Vagina (tissue), 2 donors: Measurements from ENCODE around the gene FAM13B.

Source experiments
- POLR2A ChIP-seq, 2 donors: fragments of 450-650 bp; IDR thresholded peaks; one replicate each; pipeline ENCODE4 v1.6.1; 2017; ENCODE audit warnings: antibody characterized with exemption in 2 of 2, mild to moderate bottlenecking in 2 of 2, moderate library complexity in 2 of 2
- TF ChIP-seq, protein P1 (sequence below), 3 experiments: fragments of 450-650 bp in 2 of 3; fragments of 200-600 bp in 1 of 3; sonication (generic) in 1 of 3; IDR thresholded peaks; one replicate each; pipeline ENCODE4 v1.5.1; 2017 to 2019; ENCODE audit warnings: antibody characterized with exemption in 3 of 3, mild to moderate bottlenecking in 2 of 3, moderate library complexity in 2 of 3

DNA sequence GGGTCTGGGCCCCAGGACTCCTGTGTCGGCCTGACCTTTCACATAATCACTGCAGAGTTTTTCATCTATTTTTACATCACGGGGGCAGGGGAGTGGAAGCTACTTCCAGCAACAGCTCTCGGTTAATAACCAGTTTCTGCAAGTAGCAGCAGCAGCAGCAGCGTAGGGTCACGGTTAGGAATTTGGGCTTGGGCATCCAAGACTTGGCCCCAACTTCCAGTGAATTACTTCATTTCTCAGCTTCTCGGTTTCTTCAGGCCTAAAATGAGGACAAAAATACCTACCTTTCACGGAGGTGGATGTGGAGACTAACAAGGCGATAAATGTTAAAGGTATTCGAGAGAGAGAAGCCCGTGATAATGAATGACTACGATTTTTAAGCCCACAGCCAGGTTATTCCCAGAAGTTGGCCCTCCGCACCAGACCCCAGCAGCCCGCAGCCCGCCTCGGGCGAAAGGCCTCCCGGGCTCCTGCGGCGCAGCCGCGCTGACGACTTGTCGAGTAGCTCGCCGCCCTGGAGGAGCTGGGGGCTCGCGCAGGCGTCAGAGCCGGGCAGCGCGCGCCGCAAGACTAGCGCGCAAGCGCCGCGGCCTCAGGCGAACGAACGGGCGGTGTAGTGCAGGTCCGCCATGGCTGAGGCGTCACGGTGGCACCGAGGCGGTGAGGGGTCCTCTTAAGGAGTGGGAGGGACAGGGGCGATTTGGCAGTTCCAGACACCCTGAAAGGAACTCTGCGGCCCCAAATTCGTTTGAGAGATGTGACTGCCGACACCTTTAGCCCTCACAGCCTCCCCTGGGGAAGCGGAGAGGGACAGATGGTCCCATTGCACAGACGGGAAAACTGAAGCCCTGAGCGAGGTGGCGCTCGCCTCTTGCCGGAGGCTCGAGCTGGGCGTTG is 143.8 kb downstream of the FAM13B start, which contains the start of gene PKD2L2:
- TF ChIP-seq, protein P1, sequence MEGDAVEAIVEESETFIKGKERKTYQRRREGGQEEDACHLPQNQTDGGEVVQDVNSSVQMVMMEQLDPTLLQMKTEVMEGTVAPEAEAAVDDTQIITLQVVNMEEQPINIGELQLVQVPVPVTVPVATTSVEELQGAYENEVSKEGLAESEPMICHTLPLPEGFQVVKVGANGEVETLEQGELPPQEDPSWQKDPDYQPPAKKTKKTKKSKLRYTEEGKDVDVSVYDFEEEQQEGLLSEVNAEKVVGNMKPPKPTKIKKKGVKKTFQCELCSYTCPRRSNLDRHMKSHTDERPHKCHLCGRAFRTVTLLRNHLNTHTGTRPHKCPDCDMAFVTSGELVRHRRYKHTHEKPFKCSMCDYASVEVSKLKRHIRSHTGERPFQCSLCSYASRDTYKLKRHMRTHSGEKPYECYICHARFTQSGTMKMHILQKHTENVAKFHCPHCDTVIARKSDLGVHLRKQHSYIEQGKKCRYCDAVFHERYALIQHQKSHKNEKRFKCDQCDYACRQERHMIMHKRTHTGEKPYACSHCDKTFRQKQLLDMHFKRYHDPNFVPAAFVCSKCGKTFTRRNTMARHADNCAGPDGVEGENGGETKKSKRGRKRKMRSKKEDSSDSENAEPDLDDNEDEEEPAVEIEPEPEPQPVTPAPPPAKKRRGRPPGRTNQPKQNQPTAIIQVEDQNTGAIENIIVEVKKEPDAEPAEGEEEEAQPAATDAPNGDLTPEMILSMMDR (IDR thresholded peaks at IDR 0.05), result peak in 1 of 3 experiments; percentile 9
- no peak for TF ChIP-seq POLR2A (IDR thresholded peaks at IDR 0.05)
